A673 (cell line): ENCODE data around the gene MICB. TPM values are rescaled to one million over a fixed set of nuclear protein-coding genes. Genes with fewer than 3 reads are reported as not detected.

Source experiments
- BruUV-seq: library from RNA; stranded (reverse); fragments of 400-500 nt; replicated peaks from 2 replicates; lab custom pipeline; 2021; lab: Mats Ljungman, UMichigan
- CTCF ChIA-PET: fragments of 300-600 bp; sonication (Branson Sonifier 250); formaldehyde crosslinking; loops from one replicate; lab custom pipeline; 2022; ENCODE audit warnings: antibody characterized with exemption; lab: Charles Lee
- POLR2A ChIA-PET: fragments of 300-600 bp; sonication (Branson Sonifier 250); formaldehyde crosslinking; loops from one replicate; lab custom pipeline; 2022; ENCODE audit warnings: antibody characterized with exemption; ENCODE audit not compliant: low non-redundant PET; lab: Charles Lee
- DNase-seq: peaks from one replicate; pipeline ENCODE4 v3.0.0-alpha.2; 2015; ENCODE audit warnings: low spot score
- H3K27ac ChIP-seq: fragments of 200-600 bp; sonication (generic); 2 replicates; pipeline ENCODE4 v1.5.1; 2016; ENCODE audit warnings: mixed run types, low read depth, mild to moderate bottlenecking, mixed read lengths, antibody characterized with exemption, low read length; ENCODE audit not compliant: poor library complexity, severe bottlenecking
- H3K27me3 ChIP-seq: fragments of 200-600 bp; sonication (generic); replicated peaks from 2 replicates; pipeline ENCODE4 v1.6.1; 2017; ENCODE audit warnings: mixed run types, low read depth, mild to moderate bottlenecking, mixed read lengths, antibody characterized with exemption, low read length; ENCODE audit not compliant: insufficient read depth, poor library complexity
- H3K36me3 ChIP-seq: fragments of 200-600 bp; sonication (generic); 2 replicates; pipeline ENCODE4 v1.6.1; 2016; ENCODE audit warnings: mixed run types, mild to moderate bottlenecking, mixed read lengths, antibody characterized with exemption, low read length; ENCODE audit not compliant: insufficient read depth, poor library complexity, severe bottlenecking
- H3K4me1 ChIP-seq: fragments of 200-600 bp; sonication (generic); 2 replicates; pipeline ENCODE4 v1.6.1; 2017; ENCODE audit warnings: mixed run types, mild to moderate bottlenecking, mixed read lengths, antibody characterized with exemption, low read length; ENCODE audit not compliant: insufficient read depth, poor library complexity, severe bottlenecking
- H3K4me3 ChIP-seq: fragments of 200-600 bp; sonication (generic); 2 replicates; pipeline ENCODE4 v1.5.1; 2016; ENCODE audit warnings: low read depth, mixed run types, mild to moderate bottlenecking, mixed read lengths, low read length; ENCODE audit not compliant: poor library complexity, severe bottlenecking
- H3K9me3 ChIP-seq: fragments of 200-600 bp; sonication (generic); 2 replicates; pipeline ENCODE4 v1.6.1; 2016; ENCODE audit warnings: mixed run types, low read depth, mild to moderate bottlenecking, mixed read lengths, antibody characterized with exemption, low read length; ENCODE audit not compliant: poor library complexity, severe bottlenecking
- CTCF ChIP-seq: fragments of 300-800, 200-600 bp; sonication (generic); conservative IDR thresholded peaks from 2 replicates; pipeline ENCODE4 v1.5.1; 2017; ENCODE audit warnings: low read depth, mild to moderate bottlenecking, antibody characterized with exemption, low read length, moderate library complexity, mixed read lengths
- EZH2 ChIP-seq: fragments of 200-600 bp; sonication (generic); IDR thresholded peaks from 2 replicates; pipeline ENCODE4 v1.6.1; 2017; ENCODE audit warnings: borderline replicate concordance, low read depth, mild to moderate bottlenecking, mixed read lengths, antibody characterized with exemption, low read length; ENCODE audit not compliant: poor library complexity, severe bottlenecking
- intact Hi-C: fragments of 100-400 bp; cut with micrococcal nuclease; formaldehyde crosslinking; loops from one replicate; pipeline ENCODE4 v1.10.0; 2022; ENCODE audit not compliant: unreplicated experiment
- total RNA-seq: library from RNA; stranded (reverse); gene quantifications from 2 replicates; pipeline ENCODE4 v1.2.3, GENCODE V29; 2021

The MICB gene
- total RNA-seq, 1 experiment from 2014 or later: 12.7 TPM

- Histone ChIP-seq H3K9me3 (no peaks in the 10 kb centered on the region), H3K4me3 (no peak overlapping the region), H3K4me1 (no peaks in the 10 kb centered on the region), H3K27me3 (no peaks in the 10 kb centered on the region), H3K27ac (no peak overlapping the region), H3K36me3 (peaks cover 22% of the 10 kb centered on the region)
- POLR2A ChIA-PET: no interaction called here
- no TSS peak for BruUV-seq
- TF ChIP-seq CTCF: no peak
- TF ChIP-seq EZH2: no peak
- intact Hi-C loops: no loop called here
- DNase-seq: no peak
- CTCF ChIA-PET: no interaction called here
These were observed 58.4 kb downstream of the MICB start for GRCh38 chr6:31556307-31556706.

GRCh38 chr6:31557443-31558317, 59.7 kb downstream of the MICB start:
- intact Hi-C loops: no loop called here
- CTCF ChIA-PET: no interaction called here
- TF ChIP-seq CTCF (no peak), EZH2 (no peak)
- Histone ChIP-seq H3K9me3 (no peaks in the 10 kb centered on the region), H3K36me3 (peaks cover 22% of the 10 kb centered on the region), H3K27me3 (no peaks in the 10 kb centered on the region), H3K27ac (no peak overlapping the region), H3K4me3 (no peak overlapping the region), H3K4me1 (no peaks in the 10 kb centered on the region)
- DNase-seq: no peak
- POLR2A ChIA-PET: interaction anchor here (0.7 kb wide), 1 partner anchor 21 kb away, joined by 8 read pairs; no protein-coding TSS in a partner anchor
- no TSS peak for BruUV-seq

GRCh38 chr6:31558318-31558625, 60.3 kb downstream of the MICB start:
- Histone ChIP-seq H3K4me3 (no peak overlapping the region), H3K9me3 (no peaks in the 10 kb centered on the region), H3K27me3 (no peaks in the 10 kb centered on the region), H3K27ac (no peak overlapping the region), H3K36me3 (peaks cover 20% of the 10 kb centered on the region), H3K4me1 (no peaks in the 10 kb centered on the region)
- ChIA-PET CTCF (no interaction called here), POLR2A (no interaction called here)
- DNase-seq: no peak
- no peak for TF ChIP-seq CTCF
- TF ChIP-seq EZH2: no peak
- intact Hi-C loops: no loop called here
- BruUV-seq: no TSS peak
